HPDE6-E6E7 (cell line): ENCODE measurements around the gene TBL1XR1.
"Not testable (repeated sequence)": the region's sequence is repeated elsewhere in the genome, so short reads cannot be mapped to it uniquely, and the experiment has no call there.

Experiments
- DNase-seq: peaks from one replicate; pipeline ENCODE4 v3.0.0; 2011; ENCODE audit warnings: missing footprints; ENCODE audit errors: extremely low spot score

The TBL1XR1 gene

GRCh38 chr3:177141471-177141870, 55.8 kb downstream of the TBL1XR1 start:
- no peak for DNase-seq

- not testable (repeated sequence) for DNase-seq
These were observed 58.1 kb downstream of the TBL1XR1 start for GRCh38 chr3:177139220-177139619.

- no peak for DNase-seq
These were observed 59.2 kb downstream of the TBL1XR1 start for GRCh38 chr3:177137774-177138705.

GRCh38 chr3:177136741-177137140, 60.5 kb downstream of the TBL1XR1 start:
- DNase-seq: no peak

- DNase-seq: no peak
These were observed 61.3 kb downstream of the TBL1XR1 start for GRCh38 chr3:177135841-177136492.

GRCh38 chr3:177134816-177135210, 62.5 kb downstream of the TBL1XR1 start:
- DNase-seq: no peak

- DNase-seq: no peak
These were observed 63.1 kb downstream of the TBL1XR1 start for GRCh38 chr3:177133860-177134815.

GRCh38 chr3:177131927-177132636, 65.2 kb downstream of the TBL1XR1 start:
- no peak for DNase-seq

GRCh38 chr3:177127008-177127407, 70.3 kb downstream of the TBL1XR1 start:
- DNase-seq: no peak

GRCh38 chr3:177126015-177126773, 71.1 kb downstream of the TBL1XR1 start:
- DNase-seq: no peak

- no peak for DNase-seq
These were observed 72.4 kb downstream of the TBL1XR1 start for GRCh38 chr3:177124882-177125281.

GRCh38 chr3:177123822-177124221, 73.5 kb downstream of the TBL1XR1 start:
- no peak for DNase-seq

GRCh38 chr3:177122183-177122856, 75.0 kb downstream of the TBL1XR1 start:
- DNase-seq: no peak

GRCh38 chr3:177119829-177120228, 77.5 kb downstream of the TBL1XR1 start:
- no peak for DNase-seq

- no peak for DNase-seq
These were observed 83.0 kb downstream of the TBL1XR1 start for GRCh38 chr3:177114253-177114652.

GRCh38 chr3:177111541-177111949, 85.7 kb downstream of the TBL1XR1 start:
- DNase-seq: peak; percentile 10

- DNase-seq: no peak
These were observed 86.4 kb downstream of the TBL1XR1 start for GRCh38 chr3:177110895-177111294.

GRCh38 chr3:177110386-177110785, 86.9 kb downstream of the TBL1XR1 start:
- DNase-seq: no peak

GRCh38 chr3:177109688-177110330, 87.5 kb downstream of the TBL1XR1 start:
- DNase-seq: no peak
